Kidney (tissue), 14 donors: Measurements from ENCODE around the gene DPP9. TPM values are rescaled to one million over a fixed set of nuclear protein-coding genes. Genes with fewer than 3 reads are reported as not detected.

Experiments
- DNase-seq, 5 donors: peaks; one replicate each; pipeline ENCODE4 v3.0.0-alpha.2; 2013 to 2020
- FAIRE-seq: peaks from 2 replicates; lab custom pipeline; 2012; peaks lifted over from hg19 to GRCh38; lab: Jason Lieb, UNC
- H3K27ac ChIP-seq, 2 donors: one replicate each; pipeline ENCODE4 v1.7.0; 2013; ENCODE audit warnings: low read depth in 2 of 2, low read length in 2 of 2, inconsistent platforms in 1 of 2
- H3K27me3 ChIP-seq: one replicate; pipeline ENCODE4 v1.7.1; 2013; ENCODE audit warnings: low read length, inconsistent platforms; ENCODE audit not compliant: control insufficient read depth, insufficient read depth
- H3K36me3 ChIP-seq, 3 donors: one replicate each; pipeline versions ENCODE4 v1.7.0 to v1.7.1; 2013; ENCODE audit warnings: low read length in 3 of 3, control low read depth in 1 of 3, inconsistent platforms in 1 of 3; ENCODE audit not compliant: insufficient read depth in 3 of 3, control insufficient read depth in 2 of 3
- H3K4me1 ChIP-seq, 3 donors: one replicate each; pipeline versions ENCODE4 v1.7.0 to v1.7.1; 2013; ENCODE audit warnings: low read length in 3 of 3, inconsistent platforms in 1 of 3, low read depth in 1 of 3; ENCODE audit not compliant: control insufficient read depth in 2 of 3, insufficient read depth in 2 of 3
- H3K4me3 ChIP-seq, 3 donors: one replicate each; pipeline versions ENCODE4 v1.7.0 to v1.8.1; 2013; ENCODE audit warnings: low read length in 3 of 3, control low read depth in 1 of 3, inconsistent platforms in 1 of 3
- H3K9ac ChIP-seq, 3 donors: one replicate each; pipeline versions ENCODE4 v1.7.0 to v1.7.1; 2013; ENCODE audit warnings: low read length in 3 of 3, control low read depth in 1 of 3, inconsistent platforms in 1 of 3
- H3K9me3 ChIP-seq, 3 donors: one replicate each; pipeline versions ENCODE4 v1.7.0 to v1.7.1; 2013; ENCODE audit warnings: low read length in 3 of 3, control low read depth in 1 of 3, inconsistent platforms in 1 of 3; ENCODE audit not compliant: control insufficient read depth in 2 of 3, insufficient read depth in 1 of 3
- CTCF ChIP-seq: IDR thresholded peaks from 3 replicates; pipeline ENCODE4 v1.5.1; 2012; ENCODE audit warnings: mild to moderate bottlenecking, moderate library complexity, borderline replicate concordance; ENCODE audit not compliant: insufficient read depth; ENCODE audit errors: extremely low read depth
- intact Hi-C: fragments of 100-400 bp; cut with DNase I; formaldehyde crosslinking; loops from one replicate; pipeline ENCODE4 v1.11.1; 2022
- polyA plus RNA-seq: library from polyadenylated mRNA; stranded (reverse); fragments of 350-450 nt; fragmentation: Illumina TruSeq; extraction: RNeasy Lipid Tissue Mini Kit (QIAGEN cat#74804); gene quantifications from one replicate; pipeline ENCODE4 v1.2.3, GENCODE V29; 2014; ENCODE audit warnings: low read depth, low replicate concordance; ENCODE audit not compliant: insufficient read depth
- total RNA-seq: library from RNA; stranded (reverse); fragmentation: NEBNext Ultra II Directional; extraction: Animal tissue kit (Norgen Biotek cat#: 25700); gene quantifications from one replicate; pipeline ENCODE4 v1.2.1, GENCODE V29; 2021
- donor health status: control.
- donor health status: control.
- donor health status: control.
- donor health status: control.
- donor health status: control.
- donor health status: DM: yes; HTN: yes; CAD: no.
- donor health status: Normal renal cell carcinoma (clear cell type).

Gene DPP9
- total and polyA plus RNA-seq, 2 donors from 2014 or later, result 14.0 to 61.9 TPM

GRCh38 chr19:4669723-4670480, 53.7 kb downstream of the DPP9 start, which contains the start of gene MYDGF:
Gene MYDGF (minus strand): TSS chr19:4670342. CDS start chr19:4670334, 8 bp downstream.
- Histone ChIP-seq H3K4me1 (peaks cover 0 to 5% (median 5%) of the 10 kb centered on the region in 3 donors), H3K36me3 (peaks cover 2 to 12% (median 3%) of the 10 kb centered on the region in 3 donors), H3K9me3 (no peaks in the 10 kb centered on the region), H3K27ac (peak within 1 kb of the TSS; percentile 71 to 72), H3K4me3 (peak within 1 kb of the TSS; percentile 80 to 88 (median 88)), H3K27me3 (no peaks in the 10 kb centered on the region), H3K9ac (peak within 1 kb of the TSS; percentile 16 to 88 (median 53))
- FAIRE-seq, result no peak
- no peak for TF ChIP-seq CTCF
- peak; percentile 90 to 98 (median 95) for DNase-seq
- intact Hi-C loops, result no loop called here

GRCh38 chr19:4664642-4665041, 59.0 kb downstream of the DPP9 start:
- Histone ChIP-seq H3K9me3 (no peaks in the 10 kb centered on the region), H3K27ac (no peak overlapping the region), H3K27me3 (no peaks in the 10 kb centered on the region), H3K4me3 (no peak overlapping the region), H3K4me1 (peaks cover 0 to 5% (median 0%) of the 10 kb centered on the region in 3 donors), H3K36me3 (peaks cover 2 to 23% (median 14%) of the 10 kb centered on the region in 3 donors), H3K9ac (no peak overlapping the region)
- intact Hi-C loops, result no loop called here
- DNase-seq (no peak), FAIRE-seq (no peak)
- TF ChIP-seq CTCF, result no peak

GRCh38 chr19:4662812-4663211, 60.8 kb downstream of the DPP9 start:
- FAIRE-seq, result no peak
- Histone ChIP-seq H3K27me3 (no peaks in the 10 kb centered on the region), H3K9ac (no peak overlapping the region), H3K4me1 (no peaks in the 10 kb centered on the region), H3K9me3 (no peaks in the 10 kb centered on the region), H3K27ac (no peak overlapping the region), H3K4me3 (no peak overlapping the region), H3K36me3 (peaks cover 5 to 26% (median 18%) of the 10 kb centered on the region in 3 donors)
- DNase-seq, result no peak
- no peak for TF ChIP-seq CTCF
- intact Hi-C loops, result no loop called here
